Raji (cell line): Measurements from ENCODE around the gene WIPF1.

Experiments used
- POLR2A ChIP-seq: IDR thresholded peaks from 2 replicates; pipeline ENCODE4 v1.6.1; 2011; ENCODE audit warnings: low read depth, low read length, control low read depth; ENCODE audit not compliant: insufficient read depth

The WIPF1 gene

DNA sequence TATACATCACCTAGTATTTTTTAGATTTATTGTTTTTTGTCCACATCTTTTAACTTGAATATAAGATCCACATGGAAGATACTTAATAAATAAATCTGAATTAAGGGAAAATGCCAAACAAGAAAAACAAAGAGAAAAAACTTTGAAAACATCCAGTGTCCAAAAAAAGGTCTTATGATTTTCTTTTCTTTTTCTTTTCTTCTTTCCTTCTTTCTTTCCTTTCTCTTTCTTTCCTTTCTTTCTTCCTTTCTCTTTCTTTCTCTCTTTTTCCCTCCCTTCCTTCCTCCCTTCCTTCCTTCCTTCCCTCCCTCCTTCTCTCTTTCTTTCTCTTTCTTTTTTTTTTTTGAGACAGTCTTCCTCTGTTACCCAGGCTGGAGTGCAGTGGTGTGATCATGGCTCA is 29.6 kb upstream of the WIPF1 start:
- TF ChIP-seq POLR2A, result no peak

DNA sequence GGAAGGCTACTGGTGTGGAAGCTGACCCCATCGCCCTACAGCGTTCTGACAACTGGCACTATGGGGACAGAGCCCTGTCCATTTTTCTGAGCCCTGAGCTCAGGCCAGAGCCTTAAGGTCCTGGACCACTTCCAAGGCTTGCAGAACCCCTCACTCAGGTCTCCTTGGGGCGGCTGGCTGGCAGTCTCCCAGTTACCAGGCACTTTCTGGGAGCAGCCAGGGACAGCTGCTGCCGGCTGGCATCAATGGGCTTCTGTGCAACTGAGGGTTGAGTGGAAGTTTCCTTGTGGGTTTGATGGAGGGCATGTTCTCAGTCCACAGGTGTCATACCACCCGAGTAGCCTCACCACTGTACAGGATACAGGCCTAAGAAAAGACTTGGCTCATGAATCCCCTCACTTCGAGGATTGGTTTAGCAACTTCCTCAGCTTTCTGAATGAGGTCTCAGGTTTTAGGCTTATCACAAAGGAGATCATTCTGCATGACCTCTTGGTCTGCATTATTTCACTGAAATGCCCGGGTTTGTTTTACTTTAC is 27.4 kb upstream of the WIPF1 start:
- TF ChIP-seq POLR2A, result no peak

DNA sequence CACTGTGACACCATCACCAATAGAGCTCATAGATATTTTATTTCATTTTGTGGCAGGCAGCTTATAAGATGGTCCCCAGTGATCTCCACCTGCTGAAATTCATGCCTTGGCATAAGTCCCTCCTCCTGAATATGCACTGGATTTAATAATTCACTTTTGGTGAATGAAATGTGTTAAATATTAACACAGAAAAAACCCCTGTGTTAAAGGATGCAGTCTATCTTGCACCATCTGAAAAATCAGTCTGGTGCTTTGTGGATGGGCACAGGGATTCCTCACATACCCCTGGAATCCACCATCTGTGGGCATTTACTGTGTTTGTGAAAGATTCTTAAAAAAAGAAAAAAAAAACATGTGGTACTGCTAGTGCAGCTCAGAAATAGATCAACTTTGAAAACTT is 26.1 kb upstream of the WIPF1 start:
- TF ChIP-seq POLR2A, result no peak

DNA sequence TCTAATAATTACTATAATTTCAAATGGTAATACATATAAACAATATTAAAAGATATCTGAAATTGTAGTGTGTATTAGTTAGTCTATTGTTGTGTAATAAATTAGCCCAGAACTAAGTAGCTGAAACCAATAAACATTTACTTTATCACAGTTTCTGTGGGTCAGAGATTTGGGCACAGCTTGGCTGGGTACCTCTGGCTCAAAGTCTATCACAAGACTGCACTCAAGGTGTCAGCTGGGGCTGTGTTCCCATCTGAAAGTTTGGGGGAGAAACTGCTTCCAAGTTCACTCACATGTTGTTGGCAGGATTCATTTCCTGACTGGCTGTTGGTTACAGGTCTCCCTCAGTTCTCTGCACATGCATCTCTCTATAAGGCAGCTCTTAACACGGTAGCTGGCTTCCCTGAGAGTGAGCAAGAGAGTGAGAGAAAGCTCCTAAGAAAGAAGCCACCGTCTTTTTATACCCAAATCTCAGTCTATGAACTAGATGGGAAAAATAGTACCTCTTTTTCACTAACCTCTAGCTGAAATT is 25.6 kb upstream of the WIPF1 start:
- TF ChIP-seq POLR2A, result no peak

DNA sequence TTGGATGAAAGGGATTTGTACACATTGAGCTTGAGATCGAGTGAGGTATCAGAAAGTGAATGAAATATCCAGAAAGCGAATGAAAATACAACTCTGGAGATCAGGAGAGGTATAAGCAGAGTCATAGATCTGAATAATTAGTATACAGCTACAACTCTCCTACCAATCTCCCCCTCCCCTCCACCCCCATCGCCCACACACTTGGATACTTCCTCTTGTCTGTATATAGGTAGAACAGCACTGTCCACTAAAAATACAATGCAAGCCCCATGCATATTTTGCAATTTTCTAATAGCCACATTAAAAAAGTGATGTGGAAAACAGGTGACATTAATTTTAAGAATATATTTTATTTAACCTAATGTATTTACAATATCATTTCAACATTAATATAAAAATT is 23.7 kb upstream of the WIPF1 start:
- no peak for TF ChIP-seq POLR2A

DNA sequence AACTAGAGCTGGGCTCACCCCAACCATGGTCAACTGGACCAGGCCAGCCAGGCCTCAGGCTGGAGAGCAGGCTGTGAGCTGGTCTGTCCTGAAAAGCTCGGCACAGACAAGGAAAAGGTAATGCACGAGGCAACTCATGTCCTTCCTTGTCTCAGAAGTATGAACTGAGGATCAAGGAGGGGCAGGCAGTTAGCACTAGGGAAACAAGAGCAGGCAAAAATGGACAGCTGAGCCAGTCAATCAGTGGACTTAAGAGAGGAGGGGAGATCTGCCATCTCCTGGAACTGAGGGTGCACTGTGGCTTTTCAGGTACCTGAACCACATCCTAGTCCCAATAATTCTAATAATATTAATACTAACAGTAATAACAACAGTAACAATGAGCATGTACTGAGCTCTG is 20.6 kb upstream of the WIPF1 start:
- TF ChIP-seq POLR2A, result no peak

DNA sequence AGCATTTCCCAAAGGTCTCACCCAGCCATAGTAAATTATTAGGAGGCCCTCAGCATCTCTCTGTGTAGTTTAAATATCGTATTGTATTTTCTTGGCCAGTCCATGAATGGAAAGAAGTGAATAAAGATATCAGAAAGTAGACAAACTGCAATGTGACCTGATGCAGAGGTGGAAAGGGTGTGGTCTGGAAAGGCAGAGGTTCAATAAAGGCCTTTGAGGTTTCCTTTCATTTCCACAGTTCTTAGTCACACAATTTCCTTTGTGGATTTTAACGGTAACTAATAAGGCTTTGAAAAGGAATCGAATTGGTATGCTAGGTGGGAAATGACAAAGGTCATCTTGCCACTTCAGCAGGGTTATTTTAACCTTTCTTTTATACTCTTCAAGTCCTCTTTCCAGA is 20.1 kb upstream of the WIPF1 start:
- no peak for TF ChIP-seq POLR2A

DNA sequence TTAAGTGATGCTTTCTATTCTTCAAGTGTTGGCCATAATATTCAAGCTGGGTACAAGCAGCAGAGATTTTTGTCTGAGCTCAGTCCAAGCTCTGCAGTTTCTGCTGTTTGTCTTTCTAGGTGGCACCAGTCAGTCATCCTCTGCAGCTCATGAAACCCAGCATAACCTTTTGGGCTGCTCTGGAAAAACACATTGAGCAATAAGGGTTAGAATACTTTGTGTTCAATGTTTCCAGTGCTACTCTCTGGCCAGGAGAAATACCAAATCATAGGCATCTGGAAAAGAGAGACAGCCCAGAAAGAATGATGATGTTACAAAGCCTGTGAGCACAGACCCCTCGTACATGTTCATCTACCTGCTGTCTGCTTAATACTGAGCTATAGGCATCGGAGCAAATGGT is 19.5 kb upstream of the WIPF1 start:
- TF ChIP-seq POLR2A, result no peak

DNA sequence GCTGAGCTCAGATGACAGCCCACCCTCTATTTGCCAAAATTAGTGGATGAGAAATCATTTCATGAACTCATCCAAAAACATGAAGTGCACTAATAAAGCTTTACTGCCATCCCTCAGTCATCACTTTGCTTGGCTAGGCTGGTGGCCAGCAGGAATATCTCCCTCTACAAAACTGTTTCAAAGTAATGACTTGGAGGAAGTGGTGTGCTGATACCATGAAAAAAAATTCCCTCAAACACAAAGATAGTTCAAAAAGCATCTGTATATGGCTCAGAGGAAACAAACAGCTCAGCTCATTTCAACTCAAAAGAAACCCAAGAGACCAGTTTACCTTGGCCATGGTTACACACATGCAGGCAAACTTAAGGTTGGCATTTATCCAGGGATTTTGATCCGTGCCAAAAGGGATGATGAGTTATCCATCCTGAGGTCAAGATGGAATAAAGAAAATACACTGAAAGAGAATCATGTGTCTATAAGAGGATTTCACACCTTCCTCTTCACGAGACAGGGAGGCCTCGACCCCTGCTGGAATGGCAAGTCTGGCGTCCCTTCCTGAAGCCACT is 18.4 kb upstream of the WIPF1 start:
- TF ChIP-seq POLR2A, result no peak

DNA sequence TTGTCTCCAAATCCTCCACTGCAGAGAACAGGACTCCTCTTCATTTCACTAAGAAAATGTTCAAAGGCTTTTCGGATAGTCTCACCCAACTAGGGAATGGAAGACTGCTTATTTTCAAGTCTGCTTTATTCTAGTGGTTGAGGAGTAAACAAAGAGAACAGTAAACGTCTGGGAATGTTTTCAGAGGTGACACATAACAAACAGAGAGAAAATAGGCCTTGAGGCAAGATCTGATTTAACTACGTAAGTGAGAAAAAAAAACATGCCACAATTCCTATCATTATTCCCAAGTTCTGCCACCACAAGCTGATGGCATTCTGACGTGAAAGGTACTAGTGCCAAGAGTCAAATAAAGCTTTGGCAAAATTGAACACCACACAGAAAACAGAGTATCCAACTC is 16.7 kb upstream of the WIPF1 start:
- TF ChIP-seq POLR2A, result no peak

DNA sequence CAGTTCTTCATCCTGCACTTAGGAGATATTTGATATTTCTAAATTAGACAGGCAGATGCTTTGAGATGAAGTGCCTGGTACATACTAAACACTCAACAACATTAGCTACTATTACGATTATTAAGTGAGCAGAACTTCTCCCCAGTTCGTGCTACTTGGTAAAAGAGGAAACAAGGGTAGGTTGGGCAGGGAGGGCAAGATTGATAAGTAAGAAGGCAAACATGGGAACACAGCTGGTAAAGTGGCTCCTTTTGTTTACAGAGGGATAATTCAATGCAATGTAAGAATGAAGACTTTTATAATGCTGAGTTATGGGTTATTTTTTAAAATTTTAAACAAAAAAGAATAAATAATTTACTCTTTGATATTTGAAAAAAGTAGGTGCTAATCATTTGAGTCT is 15.9 kb upstream of the WIPF1 start:
- TF ChIP-seq POLR2A, result no peak

DNA sequence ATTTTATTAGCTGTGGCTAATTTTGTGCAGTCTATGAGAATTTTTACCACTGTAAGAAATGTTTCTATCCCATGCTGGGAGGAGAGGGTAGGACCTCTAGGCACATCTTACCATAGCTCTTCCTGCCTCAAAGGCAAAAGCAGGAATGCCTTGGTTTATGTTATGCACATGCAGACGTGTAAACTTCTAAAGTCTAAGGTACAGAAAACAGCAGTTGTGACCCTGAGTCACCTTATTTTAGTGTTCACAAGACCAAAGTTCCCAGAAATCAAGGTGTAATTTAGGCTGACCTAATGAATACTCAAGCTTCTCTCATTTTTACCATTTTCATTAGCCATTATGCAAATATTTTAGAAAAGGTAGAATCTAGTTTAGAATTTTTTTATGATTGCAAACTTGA is 15.4 kb upstream of the WIPF1 start:
- no peak for TF ChIP-seq POLR2A

DNA sequence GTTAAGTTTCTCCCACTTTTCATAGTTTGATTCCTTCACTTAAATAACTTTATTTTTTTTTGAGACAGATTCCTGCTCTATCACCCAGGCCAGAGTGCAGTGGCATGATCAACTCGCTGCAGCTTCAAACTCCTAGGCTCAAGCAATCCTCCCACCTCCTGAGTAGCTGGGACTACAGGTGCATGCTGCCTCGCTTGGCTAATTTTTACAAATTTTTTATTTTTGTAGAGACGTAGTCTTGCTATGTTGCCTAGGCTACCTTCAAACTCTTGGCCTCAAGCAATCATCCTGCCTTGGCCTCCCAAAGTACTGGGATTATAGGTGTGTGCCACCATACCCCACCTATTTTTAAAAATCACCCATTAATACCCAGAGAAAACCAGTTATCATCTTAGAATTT is 14.2 kb upstream of the WIPF1 start:
- TF ChIP-seq POLR2A, result peak; percentile 35; the same call in 1 of the 2 replicates

DNA sequence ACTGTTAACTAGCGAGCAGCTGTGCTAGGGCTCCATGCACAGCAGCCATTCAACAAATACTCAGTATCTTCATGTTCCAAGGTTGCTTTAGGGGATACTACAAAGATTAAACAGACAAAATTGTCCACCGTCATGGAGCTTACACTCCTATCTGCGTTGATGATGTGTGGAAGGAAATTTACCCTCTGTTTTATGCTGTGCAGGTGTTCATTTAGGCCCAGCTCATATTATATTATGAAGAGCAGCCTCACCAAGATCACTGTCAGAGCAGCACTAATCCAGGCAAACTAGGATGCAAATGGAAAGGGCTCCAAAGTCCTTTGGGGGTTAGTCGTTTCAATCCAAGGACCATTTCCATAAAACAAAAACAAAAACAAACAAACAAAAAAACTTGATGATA is 13.4 kb upstream of the WIPF1 start:
- no peak for TF ChIP-seq POLR2A

DNA sequence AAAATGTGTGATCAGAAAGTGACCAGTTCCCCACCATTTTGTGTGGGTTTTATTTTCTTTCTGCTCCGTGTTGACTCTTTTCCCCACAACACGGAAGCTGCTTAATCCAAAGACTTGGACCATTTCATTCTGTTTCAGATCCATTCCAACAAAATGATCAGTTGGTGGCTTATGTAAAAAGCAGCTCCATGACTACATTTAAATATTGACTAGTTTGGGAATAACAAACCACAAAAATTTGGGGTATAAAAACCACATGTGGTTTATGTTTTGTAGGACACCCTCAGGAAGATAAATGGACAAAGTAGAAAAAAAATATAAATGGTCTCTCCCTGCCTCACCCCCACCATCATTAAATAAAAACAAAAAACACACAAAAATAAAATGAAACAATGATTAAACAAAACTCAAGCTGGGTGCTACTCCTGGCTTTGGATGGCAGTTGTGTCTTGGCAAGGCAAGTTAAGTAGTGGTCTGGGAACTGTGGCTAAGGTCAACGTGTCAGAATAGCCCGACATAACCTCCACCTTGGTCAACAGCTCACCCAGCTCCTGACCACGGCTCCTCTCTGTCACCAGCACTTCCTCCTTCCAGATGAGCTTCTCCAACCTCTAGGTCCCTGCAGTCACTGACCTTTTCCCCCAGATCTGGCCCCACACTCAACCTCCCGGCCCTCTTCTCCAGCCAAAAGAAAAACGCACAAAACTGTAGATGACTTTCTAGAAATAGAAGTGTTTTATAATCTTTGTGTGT is 12.8 kb upstream of the WIPF1 start:
- TF ChIP-seq POLR2A, result no peak

DNA sequence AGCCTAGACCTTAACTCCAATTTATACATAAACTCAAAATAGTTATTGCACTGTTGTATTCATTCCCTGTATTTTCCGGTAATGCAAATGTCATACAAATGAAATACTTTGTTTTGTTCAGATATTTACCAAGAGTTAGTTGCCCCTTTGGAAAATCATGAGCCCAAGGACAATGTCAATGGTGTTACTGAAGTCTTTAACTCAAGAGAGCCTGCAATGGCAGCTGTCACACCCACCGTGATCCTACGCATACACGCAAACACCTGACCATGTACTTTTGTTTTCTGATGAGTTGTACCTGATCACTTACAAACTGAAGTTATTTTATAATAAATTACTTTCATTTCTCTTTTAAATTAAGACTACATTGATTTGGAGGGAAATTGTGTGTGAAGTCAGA is 11.7 kb upstream of the WIPF1 start:
- TF ChIP-seq POLR2A, result no peak

DNA sequence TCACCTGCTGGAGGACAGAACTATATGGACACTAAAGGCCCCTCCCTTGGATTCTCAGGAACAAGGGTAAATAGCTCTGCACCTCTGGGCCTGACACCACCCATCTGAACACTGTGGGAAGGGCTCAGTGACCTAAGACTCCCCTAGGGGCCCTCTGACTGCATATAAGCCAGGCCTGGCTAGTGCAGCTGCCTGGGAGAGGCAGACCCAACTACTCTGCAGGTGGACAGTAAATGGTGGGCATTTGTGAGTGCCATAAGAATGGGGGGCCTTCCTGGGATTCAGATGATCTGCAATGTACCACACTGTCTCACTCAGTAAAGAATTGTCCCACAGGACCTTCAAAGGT is 11.2 kb upstream of the WIPF1 start:
- TF ChIP-seq POLR2A, result peak; percentile 41; the same call in 1 of the 2 replicates
